IPS DF 6.9 (cell line): ENCODE data around the gene MYO3B.

Experiments
- DNase-seq: peaks from one replicate; pipeline ENCODE4 v3.0.0-alpha.2; 2013; ENCODE audit warnings: low read depth, low spot score
- H3K27ac ChIP-seq: one replicate; pipeline ENCODE4 v1.5.1; 2013; ENCODE audit warnings: low read length, control low read depth
- H3K27me3 ChIP-seq: 2 replicates; pipeline ENCODE4 v1.6.1; 2013; ENCODE audit warnings: mild to moderate bottlenecking, low read length; ENCODE audit not compliant: control insufficient read depth, insufficient read depth
- H3K36me3 ChIP-seq: 2 replicates; pipeline ENCODE4 v1.6.1; 2013; ENCODE audit warnings: low read length; ENCODE audit not compliant: control insufficient read depth, insufficient read depth
- H3K4me1 ChIP-seq: 2 replicates; pipeline ENCODE4 v1.6.1; 2013; ENCODE audit warnings: low read length; ENCODE audit not compliant: control insufficient read depth, insufficient read depth
- H3K4me3 ChIP-seq: 2 replicates; pipeline ENCODE4 v1.5.1; 2013; ENCODE audit warnings: mild to moderate bottlenecking, low read length
- H3K9me3 ChIP-seq: 2 replicates; pipeline ENCODE4 v1.6.1; 2013; ENCODE audit warnings: low read length, inconsistent platforms; ENCODE audit not compliant: control insufficient read depth, insufficient read depth
- WGBS: extraction: QIAGEN DNeasy Blood & Tissue Kit; methylation state at CpG from one replicate; pipeline ENCODE4 v1.1.7; 2013; ENCODE audit warnings: mixed read lengths, missing lambda C conversion rate; ENCODE audit not compliant: insufficient read length, insufficient coverage; 5-methylcytosine and 5-hydroxymethylcytosine counted together

The MYO3B gene

GRCh38 chr2:170477630-170478029 is 299.7 kb downstream of the MYO3B start:
- Histone ChIP-seq H3K9me3 (no peaks in the 10 kb centered on the region), H3K4me1 (peaks cover 3% of the 10 kb centered on the region; the same call in 1 of the 2 replicates), H3K36me3 (no peaks in the 10 kb centered on the region), H3K27me3 (no peaks in the 10 kb centered on the region), H3K4me3 (no peak overlapping the region), H3K27ac (no peak overlapping the region)
- DNase-seq, result no peak
- no CpG with 5 or more reads among the region's 4 CpGs for WGBS

GRCh38 chr2:170481201-170481600 is 303.3 kb downstream of the MYO3B start:
- no peaks in the 10 kb centered on the region; the same call in 1 of the 2 replicates for H3K4me1 ChIP-seq
- H3K27me3 ChIP-seq, result no peaks in the 10 kb centered on the region
- WGBS, result no CpG with 5 or more reads among the region's 4 CpGs
- DNase-seq, result no peak
- H3K27ac ChIP-seq, result no peak overlapping the region
- H3K9me3 ChIP-seq, result no peaks in the 10 kb centered on the region
- H3K4me3 ChIP-seq, result no peak overlapping the region
- no peaks in the 10 kb centered on the region for H3K36me3 ChIP-seq

GRCh38 chr2:170484552-170484951 is 306.6 kb downstream of the MYO3B start:
- H3K9me3 ChIP-seq, result no peaks in the 10 kb centered on the region
- H3K4me1 ChIP-seq, result no peaks in the 10 kb centered on the region
- no peak overlapping the region for H3K4me3 ChIP-seq
- no peaks in the 10 kb centered on the region for H3K36me3 ChIP-seq
- no peak overlapping the region for H3K27ac ChIP-seq
- H3K27me3 ChIP-seq, result no peaks in the 10 kb centered on the region
- no peak for DNase-seq

GRCh38 chr2:170485254-170486026 is 307.5 kb downstream of the MYO3B start:
- WGBS, result no CpG with 5 or more reads among the region's 3 CpGs
- DNase-seq, result no peak
- Histone ChIP-seq H3K4me3 (no peak overlapping the region), H3K4me1 (no peaks in the 10 kb centered on the region), H3K27me3 (no peaks in the 10 kb centered on the region), H3K9me3 (no peaks in the 10 kb centered on the region), H3K36me3 (no peaks in the 10 kb centered on the region), H3K27ac (no peak overlapping the region)

GRCh38 chr2:170486730-170487129 is 308.8 kb downstream of the MYO3B start:
- no CpG with 5 or more reads among the region's 3 CpGs for WGBS
- Histone ChIP-seq H3K27ac (no peak overlapping the region), H3K4me1 (no peaks in the 10 kb centered on the region), H3K27me3 (no peaks in the 10 kb centered on the region), H3K4me3 (no peak overlapping the region), H3K9me3 (no peaks in the 10 kb centered on the region), H3K36me3 (no peaks in the 10 kb centered on the region)
- DNase-seq, result no peak

GRCh38 chr2:170488807-170489206 is 310.9 kb downstream of the MYO3B start:
- no peak for DNase-seq
- Histone ChIP-seq H3K9me3 (no peaks in the 10 kb centered on the region), H3K4me1 (no peaks in the 10 kb centered on the region), H3K27me3 (no peaks in the 10 kb centered on the region), H3K36me3 (no peaks in the 10 kb centered on the region), H3K27ac (no peak overlapping the region), H3K4me3 (no peak overlapping the region)
- whole genome bisulfite sequencing, result no CpG with 5 or more reads among the region's 1 CpG

- no peak overlapping the region for H3K4me3 ChIP-seq
- no peak overlapping the region for H3K27ac ChIP-seq
- no peaks in the 10 kb centered on the region for H3K9me3 ChIP-seq
- no peaks in the 10 kb centered on the region for H3K4me1 ChIP-seq
- no peaks in the 10 kb centered on the region for H3K36me3 ChIP-seq
- WGBS, result no CpG with 5 or more reads among the region's 3 CpGs
- H3K27me3 ChIP-seq, result no peaks in the 10 kb centered on the region
- no peak for DNase-seq
Measured at GRCh38 chr2:170492010-170492409, 314.1 kb downstream of the MYO3B start.

- H3K36me3 ChIP-seq, result no peaks in the 10 kb centered on the region
- H3K4me3 ChIP-seq, result no peak overlapping the region
- no peak for DNase-seq
- H3K9me3 ChIP-seq, result no peaks in the 10 kb centered on the region
- WGBS, result no CpG with 5 or more reads among the region's 5 CpGs
- H3K27me3 ChIP-seq, result no peaks in the 10 kb centered on the region
- no peaks in the 10 kb centered on the region for H3K4me1 ChIP-seq
- H3K27ac ChIP-seq, result no peak overlapping the region
Measured at GRCh38 chr2:170493426-170494097, 315.6 kb downstream of the MYO3B start.

- Histone ChIP-seq H3K27me3 (no peaks in the 10 kb centered on the region), H3K9me3 (no peaks in the 10 kb centered on the region)
- no CpG with 5 or more reads among the region's 1 CpG for WGBS
Measured at GRCh38 chr2:170495896-170496295, 317.9 kb downstream of the MYO3B start.

GRCh38 chr2:170498619-170499018 is 320.7 kb downstream of the MYO3B start:
- Histone ChIP-seq H3K27me3 (no peaks in the 10 kb centered on the region; the same call in 1 of the 2 replicates), H3K9me3 (no peaks in the 10 kb centered on the region), H3K4me1 (peaks cover 1% of the 10 kb centered on the region), H3K27ac (no peak overlapping the region), H3K36me3 (no peaks in the 10 kb centered on the region), H3K4me3 (no peak overlapping the region)
- WGBS, result no CpG with 5 or more reads among the region's 5 CpGs
- no peak for DNase-seq

More at GRCh38 chr2:170495896-170496295, 317.9 kb downstream of the MYO3B start:
- H3K27ac ChIP-seq, result no peak overlapping the region
- H3K36me3 ChIP-seq, result no peaks in the 10 kb centered on the region
- no peak overlapping the region for H3K4me3 ChIP-seq
- no peaks in the 10 kb centered on the region; the same call in none of the 2 replicates for H3K4me1 ChIP-seq
- no peak for DNase-seq
